H9 (cell line): ENCODE results near the gene PLA2G2C. TPM values are rescaled to one million over a fixed set of nuclear protein-coding genes. Genes with fewer than 3 reads are reported as not detected.

Source experiments
- DNase-seq: peaks from one replicate; pipeline ENCODE4 v3.0.0-alpha.2; 2017
- H2AFZ ChIP-seq: one replicate; pipeline ENCODE4 v1.6.1; 2013; ENCODE audit warnings: mild to moderate bottlenecking, low read length, control low read depth, moderate library complexity
- H2AK5ac ChIP-seq: 2 replicates; pipeline ENCODE4 v1.6.1; 2013; ENCODE audit warnings: low read length, control low read depth, mixed read lengths; ENCODE audit not compliant: insufficient read length
- H2BK120ac ChIP-seq: one replicate; pipeline ENCODE4 v1.6.1; 2013; ENCODE audit warnings: low read depth, mild to moderate bottlenecking, low read length, control low read depth, inconsistent platforms; ENCODE audit not compliant: poor library complexity, severe bottlenecking
- H2BK12ac ChIP-seq: 2 replicates; pipeline ENCODE4 v1.6.1; 2013; ENCODE audit warnings: low read length, control low read depth, mixed read lengths, low read depth; ENCODE audit not compliant: insufficient read length
- H2BK15ac ChIP-seq: 2 replicates; pipeline ENCODE4 v1.6.1; 2013; ENCODE audit warnings: low read depth, low read length, control low read depth
- H2BK20ac ChIP-seq: one replicate; pipeline ENCODE4 v1.6.1; 2013; ENCODE audit warnings: low read depth, mild to moderate bottlenecking, low read length, control low read depth, inconsistent platforms; ENCODE audit not compliant: poor library complexity, severe bottlenecking
- H2BK5ac ChIP-seq: 2 replicates; pipeline ENCODE4 v1.6.1; 2013; ENCODE audit warnings: low read length, control low read depth, mixed read lengths; ENCODE audit not compliant: insufficient read length
- H3K14ac ChIP-seq: 2 replicates; pipeline ENCODE4 v1.6.1; 2013; ENCODE audit warnings: low read length, control low read depth; ENCODE audit not compliant: insufficient read depth
- H3K18ac ChIP-seq: 2 replicates; pipeline ENCODE4 v1.6.1; 2013; ENCODE audit warnings: low read depth, mild to moderate bottlenecking, mixed read lengths, low read length, control low read depth; ENCODE audit not compliant: insufficient read length
- H3K23ac ChIP-seq: 2 replicates; pipeline ENCODE4 v1.6.1; 2013; ENCODE audit warnings: low read length, control low read depth, mixed read lengths, low read depth; ENCODE audit not compliant: insufficient read length
- H3K23me2 ChIP-seq: 2 replicates; pipeline ENCODE4 v1.6.1; 2013; ENCODE audit warnings: low read depth, mild to moderate bottlenecking, mixed read lengths, low read length, control low read depth; ENCODE audit not compliant: insufficient read length, poor library complexity, severe bottlenecking
- H3K27ac ChIP-seq: 2 replicates; pipeline ENCODE4 v1.5.1; 2013; ENCODE audit warnings: low read length, control low read depth, mixed read lengths, low read depth; ENCODE audit not compliant: insufficient read length
- H3K27me3 ChIP-seq: 2 replicates; pipeline ENCODE4 v1.6.1; 2013; ENCODE audit warnings: low read length, control low read depth, inconsistent platforms; ENCODE audit not compliant: insufficient read depth
- H3K4ac ChIP-seq: 2 replicates; pipeline ENCODE4 v1.6.1; 2013; ENCODE audit warnings: low read depth, mild to moderate bottlenecking, control low read depth, inconsistent platforms, low read length, moderate library complexity
- H3K4me1 ChIP-seq: 2 replicates; pipeline ENCODE4 v1.6.1; 2013; ENCODE audit warnings: low read length, control low read depth, inconsistent platforms; ENCODE audit not compliant: insufficient read depth
- H3K4me2 ChIP-seq: 2 replicates; pipeline ENCODE4 v1.6.1; 2013; ENCODE audit warnings: low read length, control low read depth, mixed read lengths; ENCODE audit not compliant: insufficient read length, insufficient read depth
- H3K56ac ChIP-seq: 2 replicates; pipeline ENCODE4 v1.6.1; 2013; ENCODE audit warnings: low read depth, mild to moderate bottlenecking, mixed read lengths, low read length, control low read depth; ENCODE audit not compliant: insufficient read length
- H3K79me1 ChIP-seq: 2 replicates; pipeline ENCODE4 v1.6.1; 2013; ENCODE audit warnings: low read depth, mild to moderate bottlenecking, moderate library complexity, low read length, control low read depth, inconsistent platforms; ENCODE audit not compliant: insufficient read depth, poor library complexity, severe bottlenecking
- H3K79me2 ChIP-seq: 2 replicates; pipeline ENCODE4 v1.6.1; 2013; ENCODE audit warnings: low read length, control low read depth, inconsistent platforms; ENCODE audit not compliant: insufficient read depth
- H3K9ac ChIP-seq: 2 replicates; pipeline ENCODE4 v1.6.1; 2013; ENCODE audit warnings: low read length, control low read depth, mixed read lengths; ENCODE audit not compliant: insufficient read length; ENCODE audit errors: extremely low read depth
- H3K9me3 ChIP-seq: one replicate; pipeline ENCODE4 v1.6.1; 2013; ENCODE audit warnings: low read depth, low read length, inconsistent platforms; ENCODE audit not compliant: control insufficient read depth
- H3T11ph ChIP-seq: one replicate; pipeline ENCODE4 v1.6.1; 2013; ENCODE audit warnings: mild to moderate bottlenecking, low read length, control low read depth, inconsistent platforms
- H4K20me1 ChIP-seq: one replicate; pipeline ENCODE4 v1.6.1; 2013; ENCODE audit not compliant: control insufficient read depth, insufficient read length, insufficient read depth
- H4K5ac ChIP-seq: 2 replicates; pipeline ENCODE4 v1.6.1; 2013; ENCODE audit warnings: low read depth, mild to moderate bottlenecking, mixed read lengths, low read length, control low read depth; ENCODE audit not compliant: insufficient read length
- H4K8ac ChIP-seq: replicated peaks from 2 replicates; pipeline ENCODE4 v1.6.1; 2013; ENCODE audit warnings: low read length, control low read depth, mixed read lengths, low read depth; ENCODE audit not compliant: insufficient read length
- H4K91ac ChIP-seq: 2 replicates; pipeline ENCODE4 v1.6.1; 2013; ENCODE audit warnings: low read depth, mild to moderate bottlenecking, moderate library complexity, mixed read lengths, low read length, control low read depth; ENCODE audit not compliant: insufficient read length
- H3K27ac Mint-ChIP-seq, 3 experiments: 2 replicates in 2 of 3; 3 replicates in 1 of 3; pipeline ENCODE4 v1.8.0; 2020 to 2021; ENCODE audit warnings: mixed read lengths in 3 of 3, mild to moderate bottlenecking in 1 of 3, moderate library complexity in 1 of 3
- H3K27me3 Mint-ChIP-seq: 2 replicates; pipeline ENCODE4 v1.8.0; 2021; ENCODE audit warnings: low read depth, mild to moderate bottlenecking, moderate library complexity, mixed read lengths
- H3K36me3 Mint-ChIP-seq, 3 experiments: 2 replicates in 2 of 3; 3 replicates in 1 of 3; pipeline ENCODE4 v1.8.0; 2020 to 2021; ENCODE audit warnings: low read depth in 3 of 3, mixed read lengths in 3 of 3; ENCODE audit not compliant: insufficient read depth in 1 of 3
- H3K4me1 Mint-ChIP-seq, 2 experiments: 2 replicates each; pipeline ENCODE4 v1.8.0; 2020; ENCODE audit warnings: mixed read lengths in 2 of 2
- H3K4me3 Mint-ChIP-seq, 2 experiments: 2 replicates in 1 of 2; 3 replicates in 1 of 2; pipeline ENCODE4 v1.8.0; 2020 to 2021; ENCODE audit warnings: mild to moderate bottlenecking in 2 of 2, mixed read lengths in 2 of 2, moderate library complexity in 1 of 2
- H3K9me3 Mint-ChIP-seq, 2 experiments: 2 replicates in 1 of 2; 3 replicates in 1 of 2; pipeline ENCODE4 v1.8.0; 2020; ENCODE audit warnings: mild to moderate bottlenecking in 2 of 2, mixed read lengths in 2 of 2, moderate library complexity in 1 of 2
- WGBS: extraction: QIAGEN DNeasy Blood & Tissue Kit; methylation state at CpG from one replicate; pipeline ENCODE4 v1.1.7; 2013; ENCODE audit warnings: missing lambda C conversion rate, low lambda C conversion rate, mixed read lengths; ENCODE audit not compliant: insufficient read length; ENCODE audit errors: extremely low coverage; 5-methylcytosine and 5-hydroxymethylcytosine counted together
- total RNA-seq: library from RNA; stranded (reverse); gene quantifications from 2 replicates; pipeline ENCODE4 v1.2.1, GENCODE V29; 2021
- TF ChIP-seq, protein P1 (sequence below): fragments of 200-600 bp; sonication (generic); conservative IDR thresholded peaks from 3 replicates; pipeline ENCODE4 v1.8.0; 2021; ENCODE audit warnings: antibody characterized with exemption, mild to moderate bottlenecking

The PLA2G2C gene
- total RNA-seq, 1 experiment from 2014 or later, result not detected

DNA sequence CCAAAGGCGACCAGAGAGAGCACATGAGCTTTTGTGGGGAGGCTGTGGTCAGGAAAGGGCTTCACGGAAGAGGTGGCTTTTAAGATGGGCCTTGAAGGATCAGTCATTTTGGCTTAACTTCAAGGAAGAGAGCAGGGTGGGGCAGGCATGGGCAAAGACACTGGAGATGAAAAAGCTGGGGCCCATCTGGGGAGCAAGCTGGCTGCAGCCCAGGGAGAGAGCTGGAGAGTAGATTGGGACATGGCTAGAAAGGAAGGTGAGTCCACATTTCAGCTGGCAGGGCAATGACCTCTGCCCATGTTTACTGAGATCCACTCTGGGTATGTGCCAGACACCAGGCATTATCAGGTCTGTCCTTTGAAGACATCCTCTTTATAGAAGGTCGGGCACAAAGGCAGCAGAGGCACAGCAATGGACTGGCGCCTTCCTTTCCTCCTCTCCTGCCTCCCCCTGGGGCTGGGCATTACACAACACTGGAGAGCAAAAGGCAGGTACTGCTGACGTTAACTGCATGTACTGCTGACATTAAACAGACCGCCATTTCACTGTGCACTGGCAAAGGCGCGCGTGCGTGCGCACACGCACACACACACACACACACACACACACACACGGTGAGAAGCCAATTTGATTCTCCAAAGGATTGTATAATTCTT is 2.6 kb downstream of the PLA2G2C start:
- H3K4ac ChIP-seq, result no peak overlapping the region
- H3T11ph ChIP-seq, result no peak overlapping the region
- no peak overlapping the region for H3K9ac ChIP-seq
- no peaks in the 10 kb centered on the region; the same call in 1 of the 2 replicates for H3K27me3 ChIP-seq
- no peak for DNase-seq
- H3K79me2 ChIP-seq, result no peaks in the 10 kb centered on the region
- Mint-ChIP-seq H3K27me3 (peaks cover 85% of the 10 kb centered on the region), H3K4me3 (no peak overlapping the region), H3K4me1 (peaks cover 16 to 21% of the 10 kb centered on the region in 2 experiments), H3K27ac (no peak overlapping the region), H3K36me3 (no peaks in the 10 kb centered on the region), H3K9me3 (peaks cover 3 to 8% of the 10 kb centered on the region in 2 experiments; a peak in 4 of 5 replicates)
- no peak overlapping the region for H3K14ac ChIP-seq
- H2BK5ac ChIP-seq, result no peak overlapping the region
- H4K8ac ChIP-seq, result no peak overlapping the region
- no peak overlapping the region for H3K27ac ChIP-seq
- no peak overlapping the region for H3K18ac ChIP-seq
- H2BK120ac ChIP-seq, result no peak overlapping the region
- H2AFZ ChIP-seq, result no peak overlapping the region
- H2BK20ac ChIP-seq, result no peak overlapping the region
- H3K23me2 ChIP-seq, result peaks cover 6% of the 10 kb centered on the region
- H3K79me1 ChIP-seq, result no peaks in the 10 kb centered on the region
- no peak overlapping the region for H2BK12ac ChIP-seq
- H4K20me1 ChIP-seq, result no peaks in the 10 kb centered on the region
- no peak overlapping the region for H2BK15ac ChIP-seq
- H4K5ac ChIP-seq, result no peak overlapping the region
- TF ChIP-seq, protein P1, sequence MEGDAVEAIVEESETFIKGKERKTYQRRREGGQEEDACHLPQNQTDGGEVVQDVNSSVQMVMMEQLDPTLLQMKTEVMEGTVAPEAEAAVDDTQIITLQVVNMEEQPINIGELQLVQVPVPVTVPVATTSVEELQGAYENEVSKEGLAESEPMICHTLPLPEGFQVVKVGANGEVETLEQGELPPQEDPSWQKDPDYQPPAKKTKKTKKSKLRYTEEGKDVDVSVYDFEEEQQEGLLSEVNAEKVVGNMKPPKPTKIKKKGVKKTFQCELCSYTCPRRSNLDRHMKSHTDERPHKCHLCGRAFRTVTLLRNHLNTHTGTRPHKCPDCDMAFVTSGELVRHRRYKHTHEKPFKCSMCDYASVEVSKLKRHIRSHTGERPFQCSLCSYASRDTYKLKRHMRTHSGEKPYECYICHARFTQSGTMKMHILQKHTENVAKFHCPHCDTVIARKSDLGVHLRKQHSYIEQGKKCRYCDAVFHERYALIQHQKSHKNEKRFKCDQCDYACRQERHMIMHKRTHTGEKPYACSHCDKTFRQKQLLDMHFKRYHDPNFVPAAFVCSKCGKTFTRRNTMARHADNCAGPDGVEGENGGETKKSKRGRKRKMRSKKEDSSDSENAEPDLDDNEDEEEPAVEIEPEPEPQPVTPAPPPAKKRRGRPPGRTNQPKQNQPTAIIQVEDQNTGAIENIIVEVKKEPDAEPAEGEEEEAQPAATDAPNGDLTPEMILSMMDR, result no peak
- no CpG with 5 or more reads among the region's 13 CpGs for WGBS
- no peaks in the 10 kb centered on the region for H3K9me3 ChIP-seq
- no peak overlapping the region for H3K4me2 ChIP-seq
- no peak overlapping the region for H4K91ac ChIP-seq
- no peak overlapping the region for H3K56ac ChIP-seq
- no peak overlapping the region for H3K23ac ChIP-seq
- H3K4me1 ChIP-seq, result 0 out of 2 replicates have a peak, but pooled peaks cover 3% of the 10 kb centered on the region
- no peak overlapping the region for H2AK5ac ChIP-seq
